Measurements from ENCODE around the gene OTUD3.
"Not testable (repeated sequence)": the region's sequence is repeated elsewhere in the genome, so short reads cannot be mapped to it uniquely, and the experiment has no call there.

Gene OTUD3

GRCh38 chr1:19866029-19866428, 16.2 kb upstream of the OTUD3 start:
- DNase-seq: no peak
- intact Hi-C loops (cut with DNase I): no loop called here

GRCh38 chr1:19866758-19867157, 15.4 kb upstream of the OTUD3 start:
- intact Hi-C loops (cut with DNase I): no loop called here
- DNase-seq: no peak

- DNase-seq; intact Hi-C loops (cut with DNase I): not testable (repeated sequence)
These were observed 13.6 kb upstream of the OTUD3 start for GRCh38 chr1:19868575-19868974.

GRCh38 chr1:19869453-19869852, 12.7 kb upstream of the OTUD3 start:
- intact Hi-C loops (cut with DNase I); DNase-seq: not testable (repeated sequence)

GRCh38 chr1:19869929-19870328, 12.3 kb upstream of the OTUD3 start:
- DNase-seq: no peak
- intact Hi-C loops (cut with DNase I): no loop called here

- intact Hi-C loops (cut with DNase I): no loop called here
These were observed 10.0 kb upstream of the OTUD3 start for GRCh38 chr1:19872190-19872589.

GRCh38 chr1:19877181-19877750, 4.9 kb upstream of the OTUD3 start:
- intact Hi-C loops (cut with DNase I): no loop called here
- DNase-seq: no peak

More at GRCh38 chr1:19872190-19872589, 10.0 kb upstream of the OTUD3 start:
- DNase-seq: no peak

GRCh38 chr1:19877821-19878636, 4.2 kb upstream of the OTUD3 start:
- intact Hi-C loops (cut with DNase I): no loop called here

GRCh38 chr1:19878637-19878985, 3.6 kb upstream of the OTUD3 start:
- DNase-seq: no peak
- intact Hi-C loops (cut with DNase I): no loop called here

More at GRCh38 chr1:19877821-19878636, 4.2 kb upstream of the OTUD3 start:
- DNase-seq: peak in 38 of 42 donors; percentile 16 to 88 (median 50)

- no peak for DNase-seq
- intact Hi-C loops (cut with DNase I): no loop called here
These were observed 3.0 kb upstream of the OTUD3 start for GRCh38 chr1:19879227-19879626.

- intact Hi-C loops (cut with DNase I): no loop called here
- no peak for DNase-seq
These were observed 2.5 kb upstream of the OTUD3 start for GRCh38 chr1:19879661-19880060.

- intact Hi-C loops (cut with DNase I); DNase-seq: not testable (repeated sequence)
These were observed 1.4 kb upstream of the OTUD3 start for GRCh38 chr1:19880841-19881240.

GRCh38 chr1:19884312-19884711, 2.1 kb downstream of the OTUD3 start:
- intact Hi-C loops (cut with DNase I): no loop called here
- DNase-seq: no peak

GRCh38 chr1:19885821-19886220, 3.6 kb downstream of the OTUD3 start:
- no peak for DNase-seq
- intact Hi-C loops (cut with DNase I): no loop called here

GRCh38 chr1:19888112-19888511, 5.9 kb downstream of the OTUD3 start:
- intact Hi-C loops (cut with DNase I): no loop called here
- DNase-seq: no peak

GRCh38 chr1:19889656-19890055, 7.5 kb downstream of the OTUD3 start:
- DNase-seq: no peak
- intact Hi-C loops (cut with DNase I): no loop called here

- DNase-seq: no peak
- intact Hi-C loops (cut with DNase I): no loop called here
These were observed 9.9 kb downstream of the OTUD3 start for GRCh38 chr1:19892129-19892528.

- no peak for DNase-seq
- intact Hi-C loops (cut with DNase I): no loop called here
These were observed 10.5 kb downstream of the OTUD3 start for GRCh38 chr1:19892628-19893168.

- intact Hi-C loops (cut with DNase I): no loop called here
- DNase-seq: no peak
These were observed 11.5 kb downstream of the OTUD3 start for GRCh38 chr1:19893687-19894086.

- intact Hi-C loops (cut with DNase I): no loop called here
- no peak for DNase-seq
These were observed 12.0 kb downstream of the OTUD3 start for GRCh38 chr1:19894218-19894617.

- no peak for DNase-seq
- intact Hi-C loops (cut with DNase I): no loop called here
These were observed 19.5 kb downstream of the OTUD3 start for GRCh38 chr1:19901653-19902052.
